Subcutaneous adipose tissue (tissue), 4 donors: ENCODE data around the gene PDE7B. TPM values are rescaled to one million over a fixed set of nuclear protein-coding genes. Genes with fewer than 3 reads are reported as not detected.

Experiments
- CTCF ChIP-seq: fragments of 450-650 bp; IDR thresholded peaks from one replicate; pipeline ENCODE4 v1.5.1; 2016; ENCODE audit warnings: low read depth, mild to moderate bottlenecking, control low read depth, antibody characterized with exemption, moderate library complexity
- total RNA-seq, 4 donors: library from RNA; depleted of rRNA; stranded (reverse); fragments of >200 nt; gene quantifications; one replicate each; pipeline ENCODE4 v1.1.0, GENCODE V29; 2016

The PDE7B gene
- total RNA-seq, 4 donors from 2014 or later: 4.1 to 12.6 (median 9.5) TPM

GRCh38 chr6:135884136-135884535 is 32.6 kb downstream of the PDE7B start:
- TF ChIP-seq CTCF: no peak

GRCh38 chr6:135887069-135887468 is 35.6 kb downstream of the PDE7B start:
- TF ChIP-seq CTCF: no peak

GRCh38 chr6:135888818-135889217 is 37.3 kb downstream of the PDE7B start:
- no peak for TF ChIP-seq CTCF

- no peak for TF ChIP-seq CTCF
Measured at GRCh38 chr6:135890876-135891275, 39.4 kb downstream of the PDE7B start.

- no peak for TF ChIP-seq CTCF
Measured at GRCh38 chr6:135891710-135892109, 40.2 kb downstream of the PDE7B start.

- no peak for TF ChIP-seq CTCF
Measured at GRCh38 chr6:135895231-135895911, 43.9 kb downstream of the PDE7B start.

- TF ChIP-seq CTCF: no peak
Measured at GRCh38 chr6:135897087-135897486, 45.6 kb downstream of the PDE7B start.
